ENCODE results near the gene LRRC74B. TPM values are rescaled to one million over a fixed set of nuclear protein-coding genes. Genes with fewer than 3 reads are reported as not detected.

Gene LRRC74B
- total and polyA plus RNA-seq, 7 donors: 0.22 to 0.51 (median 0.30) TPM; not detected in 4

DNA sequence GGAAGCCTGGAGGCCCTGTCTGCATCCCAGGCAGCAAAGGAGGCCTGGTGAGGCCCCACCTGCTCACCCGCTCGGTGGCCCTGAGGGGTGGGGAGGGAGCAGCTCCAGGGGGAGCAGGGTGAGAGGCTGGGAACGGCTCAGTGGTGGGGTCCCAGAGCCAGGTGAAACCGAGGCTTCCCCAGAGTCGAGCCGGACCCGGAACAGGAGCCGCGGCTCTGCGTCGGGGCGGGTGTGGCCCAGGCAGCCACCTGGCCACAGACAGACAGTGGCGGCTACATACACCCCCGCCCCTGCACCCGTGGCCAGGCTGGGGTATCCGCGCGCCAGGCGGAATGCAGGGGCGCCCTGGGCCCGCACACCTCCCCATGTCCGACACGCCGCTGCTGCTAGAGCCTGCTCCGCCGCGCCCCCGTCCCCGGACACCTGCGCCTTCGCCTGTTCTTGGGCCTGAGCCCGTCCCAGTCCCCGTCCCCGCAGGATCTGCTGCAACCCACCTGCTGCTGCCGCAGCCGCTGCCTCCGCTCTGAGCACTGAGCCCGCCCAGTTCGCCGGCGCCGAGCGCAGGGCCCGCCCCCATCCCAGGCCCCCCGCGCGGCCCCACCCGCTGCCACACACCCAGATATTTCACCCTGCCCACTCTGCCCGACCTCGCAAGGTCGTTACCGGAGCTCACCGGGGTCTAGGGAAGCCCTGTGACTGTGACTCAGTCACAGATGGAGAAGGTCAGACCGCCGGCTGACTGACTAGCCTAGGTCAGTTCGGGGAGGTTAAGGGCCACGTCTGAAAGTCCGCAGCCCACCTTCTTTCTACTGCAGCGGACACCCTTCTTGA is 13.5 kb upstream of the LRRC74B start, which contains the start of gene SLC7A4:
Gene SLC7A4, minus strand, starts transcription at position 525 of the 831 bp plus-strand sequence. CDS start 749 bp downstream, outside the sequence.
- DNase-seq (no peak), ATAC-seq (peak; percentile 23 to 33 (median 29))
- TF ChIP-seq CTCF (IDR thresholded peaks at IDR 0.05): no peak
- Histone ChIP-seq H3K36me3 (ENCODE audit: insufficient read depth in 1 of 2, low read depth in 1 of 2) (peaks cover 0 to 22% of the 10 kb centered on the region in 2 donors), H3K27ac (no peak within 1 kb of the TSS), H3K4me1 (peaks cover 16% of the 10 kb centered on the region), H3K9me3 (no peaks in the 10 kb centered on the region), H3K4me3 (peak within 1 kb of the TSS; percentile 54), H3K27me3 (ENCODE audit: insufficient read depth in 3 of 3, low read length in 2 of 3) (peaks cover 0 to 25% (median 6%) of the 10 kb centered on the region in 3 donors)
- intact Hi-C loops (cut with DNase I): no loop called here
- 5 to 7% (median 5%) methylated on average over 51 to 59 of the region's 59 CpGs for WGBS, 3 donors

DNA sequence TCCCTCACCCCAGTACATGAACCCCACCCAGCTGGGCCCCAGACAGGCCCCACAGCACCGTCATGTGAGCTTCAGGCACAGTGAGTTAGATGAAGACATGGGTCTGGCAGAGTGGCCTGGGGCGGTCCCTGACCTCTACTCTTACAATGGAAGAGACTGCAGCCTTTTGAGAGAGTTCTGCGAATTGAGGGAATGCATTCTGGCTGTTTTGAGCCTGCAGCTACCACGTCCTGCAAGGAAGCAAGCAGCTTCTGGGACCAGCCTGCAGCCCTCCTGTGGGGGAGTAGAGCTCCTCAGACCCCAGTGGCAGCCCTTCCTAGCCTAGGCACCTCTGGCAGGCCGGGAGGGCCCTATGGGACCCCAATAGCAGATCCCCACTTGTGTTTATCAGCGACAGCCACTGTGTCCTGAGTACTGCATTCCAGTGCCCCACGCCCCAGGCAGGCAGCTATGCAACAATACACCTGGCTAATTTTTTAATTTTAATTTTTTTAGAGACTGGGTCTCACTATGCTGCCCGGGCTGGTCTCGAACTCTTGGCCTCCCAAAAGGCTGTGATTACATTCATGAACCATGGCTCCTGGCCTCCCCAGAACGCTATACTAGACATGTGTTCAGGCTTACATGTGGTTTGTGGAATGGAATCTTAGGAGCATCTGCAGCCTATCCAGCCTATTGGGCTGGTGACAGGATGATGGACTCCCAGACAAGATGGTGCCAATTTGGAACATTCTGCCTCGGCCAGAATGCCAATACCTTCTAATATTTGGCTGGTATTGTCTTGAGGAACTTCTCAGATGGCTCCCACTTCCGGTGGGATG is 12.7 kb upstream of the LRRC74B start:
- 66 to 71% (median 69%) methylated on average over 12 of the region's 12 CpGs for WGBS, 3 donors
- intact Hi-C loops (cut with DNase I): no loop called here

GRCh38 chr22:21033895-21034294 is 11.9 kb upstream of the LRRC74B start:
- no peak for ATAC-seq
- peaks cover 0 to 12% of the 10 kb centered on the region in 2 donors for H3K36me3 ChIP-seq (ENCODE audit: insufficient read depth in 1 of 2, low read depth in 1 of 2)
- peaks cover 0 to 25% (median 6%) of the 10 kb centered on the region in 3 donors for H3K27me3 ChIP-seq (ENCODE audit: insufficient read depth in 3 of 3, low read length in 2 of 3)
- H3K27ac ChIP-seq: no peak overlapping the region
- no peak for DNase-seq
- TF ChIP-seq CTCF (IDR thresholded peaks at IDR 0.05): no peak
- no peaks in the 10 kb centered on the region for H3K9me3 ChIP-seq
- H3K4me1 ChIP-seq: peaks cover 31% of the 10 kb centered on the region
- WGBS, 3 donors: 85 to 90% (median 85%) methylated on average over 3 of the region's 3 CpGs
- H3K4me3 ChIP-seq: no peak overlapping the region
- intact Hi-C loops (cut with DNase I): no loop called here

More for the DNA sequence above, 12.7 kb upstream of the LRRC74B start:
- DNase-seq (no peak), ATAC-seq (peak in 1 of 4 donors; percentile 4)
- Histone ChIP-seq H3K36me3 (ENCODE audit: insufficient read depth in 1 of 2, low read depth in 1 of 2) (peaks cover 0 to 18% of the 10 kb centered on the region in 2 donors), H3K4me3 (peak overlapping the region; percentile 54), H3K27ac (no peak overlapping the region), H3K27me3 (ENCODE audit: insufficient read depth in 3 of 3, low read length in 2 of 3) (peaks cover 0 to 25% (median 6%) of the 10 kb centered on the region in 3 donors), H3K9me3 (no peaks in the 10 kb centered on the region), H3K4me1 (peaks cover 23% of the 10 kb centered on the region)
- TF ChIP-seq CTCF (IDR thresholded peaks at IDR 0.05): no peak

GRCh38 chr22:21034989-21035388 is 10.8 kb upstream of the LRRC74B start:
- Histone ChIP-seq H3K9me3 (no peaks in the 10 kb centered on the region), H3K4me3 (no peak overlapping the region), H3K27me3 (ENCODE audit: insufficient read depth in 3 of 3, low read length in 2 of 3) (peaks cover 0 to 25% (median 6%) of the 10 kb centered on the region in 3 donors), H3K4me1 (peaks cover 34% of the 10 kb centered on the region), H3K27ac (no peak overlapping the region), H3K36me3 (ENCODE audit: insufficient read depth in 1 of 2, low read depth in 1 of 2) (peaks cover 0 to 12% of the 10 kb centered on the region in 2 donors)
- WGBS, 3 donors: 83 to 95% (median 91%) methylated on average over 3 of the region's 3 CpGs
- DNase-seq (no peak), ATAC-seq (no peak)
- intact Hi-C loops (cut with DNase I): no loop called here
- no peak for TF ChIP-seq CTCF (IDR thresholded peaks at IDR 0.05)
